SK-N-MC (cell line): Measurements from ENCODE around the gene WDR88.
"Not testable (repeated sequence)": the region's sequence is repeated elsewhere in the genome, so short reads cannot be mapped to it uniquely, and the experiment has no call there.

Experiments
- DNase-seq: peaks from one replicate; pipeline ENCODE4 v3.0.0-alpha.2; 2011; ENCODE audit warnings: low read depth, low spot score
- H3K27ac ChIP-seq: fragments of 200-600 bp; sonication (generic); 2 replicates; pipeline ENCODE4 v1.5.1; 2016; ENCODE audit warnings: mixed run types
- H3K36me3 ChIP-seq: fragments of 200-600 bp; sonication (generic); 2 replicates; pipeline ENCODE4 v1.6.1; 2017; ENCODE audit warnings: antibody characterized with exemption, low read length, mixed read lengths; ENCODE audit not compliant: insufficient read depth
- H3K4me3 ChIP-seq: fragments of 200-600 bp; sonication (generic); 2 replicates; pipeline ENCODE4 v1.5.1; 2016
- H3K9ac ChIP-seq: fragments of 200-600 bp; sonication (generic); 2 replicates; pipeline ENCODE4 v1.8.0; 2017; ENCODE audit warnings: mixed run types, mixed read lengths; ENCODE audit not compliant: insufficient read length
- H3K9me3 ChIP-seq: fragments of 200-600 bp; sonication (generic); 2 replicates; pipeline ENCODE4 v1.6.1; 2017; ENCODE audit warnings: low read depth, mild to moderate bottlenecking, antibody characterized with exemption, low read length, moderate library complexity, mixed read lengths
- EZH2 ChIP-seq: fragments of 200-600 bp; sonication (generic); IDR thresholded peaks from one replicate; pipeline ENCODE4 v1.6.1; 2017; ENCODE audit warnings: antibody characterized with exemption
- FOXP2 ChIP-seq: optimal IDR thresholded peaks from 2 replicates; pipeline ENCODE3; 2011; ENCODE audit warnings: mild to moderate bottlenecking, moderate library complexity; ENCODE audit not compliant: insufficient read depth; ENCODE audit errors: extremely low read length, control extremely low read depth
- POLR2AphosphoS5 ChIP-seq: IDR thresholded peaks from 2 replicates; pipeline ENCODE4 v1.6.1; 2012; ENCODE audit warnings: mild to moderate bottlenecking, low read depth, low read length, borderline replicate concordance

Gene WDR88

DNA sequence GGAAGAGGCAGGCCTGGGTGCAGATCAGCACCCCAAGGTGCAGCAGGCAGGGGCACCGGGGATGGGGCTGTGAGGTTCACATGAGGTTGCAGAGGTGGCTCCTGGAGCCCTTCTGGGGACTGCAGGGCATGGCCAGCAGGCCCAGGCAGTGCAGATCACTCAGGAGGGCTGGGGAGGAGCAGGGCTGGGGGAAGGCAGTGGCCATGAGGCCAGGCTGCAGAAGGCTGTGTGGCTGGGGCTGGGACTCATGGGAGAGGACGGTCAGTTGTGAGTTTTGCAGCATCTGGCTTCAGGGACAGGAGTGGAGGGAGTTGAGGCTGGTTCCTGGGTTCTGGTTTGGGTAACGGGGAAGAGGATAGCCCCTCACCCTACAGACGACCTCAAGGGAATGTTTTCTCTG, 7.3 kb downstream of the WDR88 start:
- Histone ChIP-seq H3K27ac (no peak overlapping the region), H3K9me3 (no peaks in the 10 kb centered on the region), H3K9ac (no peak overlapping the region), H3K4me3 (no peak overlapping the region), H3K36me3 (no peaks in the 10 kb centered on the region)
- TF ChIP-seq EZH2, result no peak
- TF ChIP-seq FOXP2, result no peak
- no peak for TF ChIP-seq POLR2AphosphoS5
- DNase-seq, result no peak

DNA sequence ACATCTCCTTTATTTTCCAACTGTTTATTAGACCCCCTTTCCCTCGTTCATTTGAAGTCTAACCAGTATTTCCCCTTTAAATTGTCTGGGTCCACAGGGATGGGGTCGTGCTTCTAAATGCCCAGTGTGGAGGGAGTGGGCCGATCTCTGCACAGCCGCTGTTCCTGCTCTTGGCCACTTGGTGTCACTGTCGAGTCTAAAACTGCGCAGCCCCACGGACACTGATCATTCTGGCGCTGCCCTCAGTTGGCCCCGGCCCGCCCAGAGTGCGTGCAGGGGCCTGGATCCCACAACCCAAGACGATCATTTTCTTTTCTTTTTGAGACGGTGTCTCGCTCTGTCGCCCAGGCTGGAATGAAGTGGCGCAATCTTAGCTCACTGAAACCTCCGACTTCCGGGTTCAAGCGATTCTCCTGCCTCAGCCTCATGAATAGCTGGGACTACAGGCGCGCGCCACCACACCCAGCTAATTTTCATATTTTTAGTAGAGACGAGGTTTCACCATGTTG, 12.0 kb downstream of the WDR88 start:
- Histone ChIP-seq H3K27ac (no peak overlapping the region), H3K9ac (no peak overlapping the region), H3K36me3 (no peaks in the 10 kb centered on the region), H3K9me3 (no peaks in the 10 kb centered on the region), H3K4me3 (no peak overlapping the region)
- DNase-seq, result no peak
- TF ChIP-seq POLR2AphosphoS5, result no peak
- TF ChIP-seq EZH2, result no peak
- TF ChIP-seq FOXP2, result no peak

DNA sequence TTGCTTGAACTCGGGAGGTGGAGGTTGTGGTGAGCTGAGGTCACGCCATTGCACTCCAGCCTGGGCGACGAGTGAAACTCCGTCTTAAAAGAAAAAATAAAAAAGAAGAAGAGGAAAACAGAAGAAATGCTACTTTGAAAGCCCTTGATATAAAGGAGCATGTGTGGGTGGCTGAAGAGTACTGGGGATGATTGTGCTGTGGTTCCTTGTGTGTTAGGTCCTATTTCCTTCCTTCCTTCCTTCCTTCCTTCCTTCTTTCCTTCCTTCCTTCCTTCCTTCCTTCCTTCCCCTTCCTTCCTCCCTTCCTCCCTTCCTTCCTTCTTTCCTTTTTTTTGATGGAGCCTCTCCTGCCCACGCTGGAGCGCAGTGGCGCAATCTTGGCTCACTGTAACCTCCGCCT, 14.3 kb downstream of the WDR88 start:
- H3K36me3 ChIP-seq, result no peaks in the 10 kb centered on the region
- DNase-seq, result no peak
- no peak for TF ChIP-seq POLR2AphosphoS5
- no peak for TF ChIP-seq FOXP2
- H3K9ac ChIP-seq, result no peak overlapping the region
- H3K4me3 ChIP-seq, result no peak overlapping the region
- H3K9me3 ChIP-seq, result no peaks in the 10 kb centered on the region
- H3K27ac ChIP-seq, result no peak overlapping the region

DNA sequence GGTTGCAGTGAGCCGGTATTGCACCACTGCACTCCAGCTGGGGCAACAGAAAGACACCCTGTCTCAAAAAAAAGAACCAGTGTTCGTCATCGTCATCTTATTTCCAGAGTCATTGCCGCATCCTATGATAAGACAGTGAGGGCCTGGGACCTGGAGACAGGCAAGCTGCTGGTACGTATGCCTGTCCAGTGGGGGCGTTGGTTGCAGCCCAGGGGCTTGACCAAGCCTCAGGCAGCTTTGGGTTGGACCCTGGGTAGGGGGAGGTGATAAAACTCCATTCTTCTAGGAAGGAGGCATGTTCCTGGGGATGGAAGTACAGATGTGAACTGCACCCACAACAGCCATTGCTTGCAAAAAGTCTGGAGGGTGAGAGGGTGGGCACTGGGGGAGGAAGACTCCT, 15.6 kb downstream of the WDR88 start:
- Histone ChIP-seq H3K4me3 (no peak overlapping the region), H3K9ac (no peak overlapping the region), H3K27ac (no peak overlapping the region), H3K9me3 (no peaks in the 10 kb centered on the region), H3K36me3 (no peaks in the 10 kb centered on the region)
- TF ChIP-seq POLR2AphosphoS5, result no peak
- TF ChIP-seq FOXP2, result no peak
- no peak for TF ChIP-seq EZH2
- DNase-seq, result no peak

DNA sequence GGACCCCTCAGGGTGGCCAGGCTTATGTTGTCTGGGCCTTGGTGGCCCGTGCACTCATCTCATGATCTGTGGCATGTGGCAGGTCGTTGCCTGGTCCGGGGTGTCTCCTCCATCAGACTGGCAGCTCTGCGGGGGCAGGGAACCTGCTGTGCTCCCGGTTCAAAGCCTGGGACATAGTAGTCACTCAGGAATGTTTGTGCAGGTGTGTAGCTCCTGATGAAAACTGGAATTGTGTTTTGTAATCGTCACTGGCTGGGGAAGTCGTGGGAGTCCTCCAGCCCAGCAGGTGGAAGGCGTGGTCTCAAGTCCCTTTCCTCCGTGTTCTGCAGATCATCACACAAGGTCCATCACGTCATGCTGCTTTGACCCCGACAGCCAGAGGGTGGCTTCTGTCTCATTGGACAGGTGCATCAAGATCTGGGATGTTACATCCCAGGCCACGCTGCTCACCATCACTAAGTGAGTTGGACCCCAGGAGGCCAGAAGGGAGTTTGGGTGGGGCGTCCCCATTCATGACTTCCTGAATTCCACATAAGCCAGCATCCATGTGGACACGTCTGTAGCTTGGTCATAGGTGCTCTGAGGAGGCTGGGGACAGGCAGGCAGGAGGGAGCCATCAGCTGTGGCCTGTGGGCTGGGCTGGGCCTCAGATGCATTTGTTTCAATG, 19.1 kb downstream of the WDR88 start:
- H3K9ac ChIP-seq, result no peak overlapping the region
- no peak for TF ChIP-seq EZH2
- no peak for TF ChIP-seq FOXP2
- TF ChIP-seq POLR2AphosphoS5, result no peak
- no peak for DNase-seq
- no peak overlapping the region for H3K4me3 ChIP-seq
- no peaks in the 10 kb centered on the region for H3K9me3 ChIP-seq
- no peak overlapping the region for H3K27ac ChIP-seq
- no peaks in the 10 kb centered on the region for H3K36me3 ChIP-seq

DNA sequence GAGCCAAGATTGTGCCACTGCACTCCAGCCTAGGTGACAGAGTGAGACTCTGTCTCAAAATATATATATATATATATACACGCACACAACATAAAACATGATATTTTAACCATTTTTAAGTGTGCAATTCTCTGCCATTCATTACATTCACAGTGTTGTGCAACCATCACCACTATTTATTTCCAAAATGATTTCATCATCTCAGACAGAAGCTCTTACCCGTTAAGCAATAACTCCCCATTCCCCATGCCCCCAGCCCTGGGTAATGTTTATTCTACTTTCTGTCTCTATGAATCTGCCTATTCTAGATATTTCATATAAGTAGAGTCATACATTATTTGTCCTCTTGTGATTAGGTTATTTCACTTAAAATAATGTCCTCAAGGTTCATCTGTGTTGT, 20.3 kb downstream of the WDR88 start:
- Histone ChIP-seq H3K9ac (no peak overlapping the region), H3K9me3 (no peaks in the 10 kb centered on the region), H3K27ac (no peak overlapping the region), H3K36me3 (no peaks in the 10 kb centered on the region), H3K4me3 (no peak overlapping the region)
- TF ChIP-seq POLR2AphosphoS5 (no peak), EZH2 (no peak), FOXP2 (no peak)
- no peak for DNase-seq

DNA sequence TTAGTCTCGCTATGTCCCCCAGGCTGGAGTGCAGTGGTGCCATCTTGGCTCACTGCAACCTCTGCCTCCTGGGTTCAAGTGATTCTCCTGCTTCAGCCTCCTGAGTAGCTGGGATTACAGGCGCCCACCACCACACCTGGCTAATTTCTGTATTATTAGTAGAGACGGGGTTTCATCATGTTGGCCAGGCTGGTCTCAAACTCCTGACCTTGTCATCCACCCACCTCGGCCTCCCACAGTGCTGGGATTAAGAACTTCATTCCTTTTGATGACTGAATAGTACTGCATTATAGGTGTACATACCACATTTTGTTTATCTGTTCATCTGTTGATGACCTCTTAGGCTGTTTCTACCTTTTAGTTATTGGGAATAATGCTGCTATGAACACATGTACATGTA, 20.7 kb downstream of the WDR88 start:
- not testable (repeated sequence) for H3K4me3 ChIP-seq, H3K9me3 ChIP-seq, H3K9ac ChIP-seq, H3K27ac ChIP-seq, H3K36me3 ChIP-seq, DNase-seq

DNA sequence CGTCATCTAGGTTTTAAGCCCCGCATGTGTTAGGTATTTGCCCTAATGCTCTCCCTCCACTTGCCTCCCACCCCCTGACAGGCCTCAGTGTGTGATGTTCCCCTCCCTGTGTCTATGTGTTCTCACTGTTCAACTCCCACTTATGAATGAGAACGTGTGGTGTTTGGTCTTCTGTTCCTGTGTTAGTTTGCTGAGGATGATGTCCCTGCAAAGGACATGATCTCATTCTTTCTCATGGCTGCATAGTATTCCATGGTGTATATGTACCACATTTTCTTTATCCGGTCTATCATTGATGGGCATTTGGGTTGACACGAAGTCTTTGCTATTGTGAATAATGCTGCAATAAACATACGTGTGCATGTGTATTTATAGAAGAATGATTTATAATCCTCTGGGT, 22.4 kb downstream of the WDR88 start:
- H3K4me3 ChIP-seq, result not testable (repeated sequence)

DNA sequence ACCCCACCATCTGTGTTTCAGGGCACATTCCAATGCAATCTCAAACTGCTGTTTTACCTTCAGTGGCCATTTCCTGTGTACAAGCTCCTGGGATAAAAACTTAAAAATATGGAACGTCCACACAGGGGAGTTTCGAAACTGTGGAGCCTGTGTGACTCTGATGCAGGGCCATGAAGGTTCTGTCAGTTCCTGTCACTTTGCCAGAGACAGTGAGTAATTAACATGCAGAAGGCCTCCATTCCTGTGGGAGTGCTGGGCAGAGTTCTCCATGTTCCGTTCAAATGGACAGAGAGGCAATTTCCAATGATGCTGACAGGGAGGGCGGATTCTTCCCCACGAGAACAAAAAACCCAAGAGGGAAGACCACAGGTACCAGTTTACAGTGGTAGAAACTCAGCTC, 24.4 kb downstream of the WDR88 start:
- Histone ChIP-seq H3K9ac (no peak overlapping the region), H3K36me3 (no peaks in the 10 kb centered on the region), H3K4me3 (no peak overlapping the region), H3K9me3 (no peaks in the 10 kb centered on the region), H3K27ac (no peak overlapping the region)
- TF ChIP-seq FOXP2, result no peak
- no peak for TF ChIP-seq EZH2
- no peak for TF ChIP-seq POLR2AphosphoS5
- no peak for DNase-seq

More for the DNA sequence above, 22.4 kb downstream of the WDR88 start:
- not testable (repeated sequence) for H3K36me3 ChIP-seq, H3K9me3 ChIP-seq, H3K27ac ChIP-seq, H3K9ac ChIP-seq, DNase-seq
